Measurements from ENCODE around the gene MCU.
"Not testable (repeated sequence)": the region's sequence is repeated elsewhere in the genome, so short reads cannot be mapped to it uniquely, and the experiment has no call there.

The MCU gene

GRCh38 chr10:72759584-72759983 lies 67.6 kb downstream of the MCU start:
- TF ChIP-seq, protein P1, sequence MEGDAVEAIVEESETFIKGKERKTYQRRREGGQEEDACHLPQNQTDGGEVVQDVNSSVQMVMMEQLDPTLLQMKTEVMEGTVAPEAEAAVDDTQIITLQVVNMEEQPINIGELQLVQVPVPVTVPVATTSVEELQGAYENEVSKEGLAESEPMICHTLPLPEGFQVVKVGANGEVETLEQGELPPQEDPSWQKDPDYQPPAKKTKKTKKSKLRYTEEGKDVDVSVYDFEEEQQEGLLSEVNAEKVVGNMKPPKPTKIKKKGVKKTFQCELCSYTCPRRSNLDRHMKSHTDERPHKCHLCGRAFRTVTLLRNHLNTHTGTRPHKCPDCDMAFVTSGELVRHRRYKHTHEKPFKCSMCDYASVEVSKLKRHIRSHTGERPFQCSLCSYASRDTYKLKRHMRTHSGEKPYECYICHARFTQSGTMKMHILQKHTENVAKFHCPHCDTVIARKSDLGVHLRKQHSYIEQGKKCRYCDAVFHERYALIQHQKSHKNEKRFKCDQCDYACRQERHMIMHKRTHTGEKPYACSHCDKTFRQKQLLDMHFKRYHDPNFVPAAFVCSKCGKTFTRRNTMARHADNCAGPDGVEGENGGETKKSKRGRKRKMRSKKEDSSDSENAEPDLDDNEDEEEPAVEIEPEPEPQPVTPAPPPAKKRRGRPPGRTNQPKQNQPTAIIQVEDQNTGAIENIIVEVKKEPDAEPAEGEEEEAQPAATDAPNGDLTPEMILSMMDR (IDR thresholded peaks at IDR 0.05; ENCODE audit: low read depth, low read length, missing control alignments) = no peak
- no peak for DNase-seq (ENCODE audit: extremely low read depth, low read depth)
- no peak overlapping the region for H3K4me3 ChIP-seq (replicated peaks; ENCODE audit: low read depth, low read length)

DNA sequence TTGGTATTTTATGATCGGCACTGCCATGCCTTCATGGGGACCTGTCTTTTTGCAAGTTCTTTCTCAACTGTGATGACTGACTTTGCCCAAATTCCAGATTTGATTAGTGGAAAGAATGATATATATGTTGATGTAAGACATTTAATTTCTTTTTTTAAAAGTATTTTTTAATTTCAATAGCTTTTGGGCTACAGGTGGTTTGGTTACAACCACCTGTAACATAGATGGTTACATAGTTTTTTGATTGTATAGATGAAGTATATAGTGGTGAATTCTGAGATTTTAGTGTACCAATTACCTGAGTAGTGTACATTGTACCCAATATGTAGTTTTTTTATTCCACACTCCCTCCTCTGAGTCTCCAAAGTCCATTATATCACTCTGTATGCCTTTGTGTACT lies 69.6 kb downstream of the MCU start:
- no peak for DNase-seq (ENCODE audit: extremely low read depth, low read depth)
- no peak overlapping the region for H3K4me3 ChIP-seq (replicated peaks; ENCODE audit: low read depth, low read length)
- TF ChIP-seq, protein P1 (IDR thresholded peaks at IDR 0.05; ENCODE audit: low read depth, low read length, missing control alignments) = no peak

- H3K4me3 ChIP-seq (replicated peaks; ENCODE audit: low read depth, low read length) = no peak overlapping the region
- DNase-seq (ENCODE audit: extremely low read depth, low read depth) = no peak
- TF ChIP-seq, protein P1 (IDR thresholded peaks at IDR 0.05; ENCODE audit: low read depth, low read length, missing control alignments) = no peak
Observed at GRCh38 chr10:72762042-72762441, 70.1 kb downstream of the MCU start.

GRCh38 chr10:72763201-72763600 lies 71.3 kb downstream of the MCU start:
- no peak overlapping the region for H3K4me3 ChIP-seq (replicated peaks; ENCODE audit: low read depth, low read length)
- DNase-seq (ENCODE audit: extremely low read depth, low read depth) = no peak
- TF ChIP-seq, protein P1 (IDR thresholded peaks at IDR 0.05; ENCODE audit: low read depth, low read length, missing control alignments) = no peak

DNA sequence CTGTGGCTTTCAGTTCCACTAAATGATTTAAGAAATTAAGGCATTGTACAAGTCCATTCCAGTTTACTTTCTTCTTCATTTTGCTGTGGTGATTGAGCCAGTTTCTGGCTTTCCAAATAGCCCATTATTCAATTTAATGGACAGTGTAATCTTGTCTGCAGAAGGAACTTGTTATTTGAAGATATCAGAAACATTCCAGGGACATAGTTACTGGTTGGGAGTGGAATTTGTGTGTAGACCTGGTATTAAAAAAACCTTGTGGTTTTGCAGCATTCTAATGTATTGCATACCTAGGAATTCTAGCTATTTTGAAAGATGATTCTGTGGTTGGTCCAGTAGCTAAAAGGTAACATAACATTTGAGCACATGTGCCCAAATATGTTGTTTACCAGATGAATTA lies 72.2 kb downstream of the MCU start:
- DNase-seq (ENCODE audit: extremely low read depth, low read depth) = peak; percentile 71
- no peak overlapping the region for H3K4me3 ChIP-seq (replicated peaks; ENCODE audit: low read depth, low read length)
- TF ChIP-seq, protein P1 (IDR thresholded peaks at IDR 0.05; ENCODE audit: low read depth, low read length, missing control alignments) = no peak

GRCh38 chr10:72765051-72765745 lies 73.3 kb downstream of the MCU start:
- no peak overlapping the region for H3K4me3 ChIP-seq (replicated peaks; ENCODE audit: low read depth, low read length)
- no peak for DNase-seq (ENCODE audit: extremely low read depth, low read depth)
- TF ChIP-seq, protein P1 (IDR thresholded peaks at IDR 0.05; ENCODE audit: low read depth, low read length, missing control alignments) = no peak

DNA sequence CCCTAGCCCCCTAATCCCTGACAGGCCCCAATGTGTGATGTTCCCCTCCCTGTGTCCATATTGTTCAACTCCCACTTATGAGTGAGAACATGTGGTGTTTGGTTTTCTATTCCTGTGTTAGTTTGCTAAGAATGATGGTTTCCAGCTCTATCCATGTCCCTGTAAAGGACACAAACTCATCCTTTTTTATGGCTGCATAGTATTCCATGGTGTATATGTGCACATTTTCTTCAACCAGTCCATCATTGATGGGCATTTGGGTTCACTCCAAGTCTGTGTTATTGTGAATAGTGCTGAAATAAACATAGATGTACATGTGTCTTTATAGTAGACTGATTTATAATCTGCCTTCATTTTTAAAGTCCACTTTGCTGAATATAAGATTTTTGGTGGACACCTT lies 79.3 kb downstream of the MCU start:
- not testable (repeated sequence) for DNase-seq (ENCODE audit: extremely low read depth, low read depth); H3K4me3 ChIP-seq (replicated peaks; ENCODE audit: low read depth, low read length)

All from HFF-Myc (cell line).